GM06990 (cell line): ENCODE measurements around the gene ANO4.

Source experiments
- DNase-seq: peaks from one replicate; pipeline ENCODE4 v3.0.0-alpha.2; 2011; ENCODE audit not compliant: insufficient read length; ENCODE audit errors: extremely low read depth
- H3K27me3 ChIP-seq: replicated peaks from 2 replicates; pipeline ENCODE4 v1.6.0; 2011; ENCODE audit warnings: low read length; ENCODE audit not compliant: control insufficient read depth, insufficient read depth
- H3K36me3 ChIP-seq: 2 replicates; pipeline ENCODE4 v1.5.1; 2011; ENCODE audit warnings: low read length; ENCODE audit not compliant: control insufficient read depth, insufficient read depth
- H3K4me3 ChIP-seq: replicated peaks from 2 replicates; pipeline ENCODE4 v1.5.1; 2011; ENCODE audit warnings: low read depth, mild to moderate bottlenecking, control low read depth, low read length
- TF ChIP-seq, protein P1 (sequence below): IDR thresholded peaks from 2 replicates; pipeline ENCODE4 v1.5.1; 2011; ENCODE audit warnings: low read length, control low read depth, mild to moderate bottlenecking, inconsistent platforms; ENCODE audit not compliant: insufficient read depth, poor library complexity, severe bottlenecking

The ANO4 gene

DNA sequence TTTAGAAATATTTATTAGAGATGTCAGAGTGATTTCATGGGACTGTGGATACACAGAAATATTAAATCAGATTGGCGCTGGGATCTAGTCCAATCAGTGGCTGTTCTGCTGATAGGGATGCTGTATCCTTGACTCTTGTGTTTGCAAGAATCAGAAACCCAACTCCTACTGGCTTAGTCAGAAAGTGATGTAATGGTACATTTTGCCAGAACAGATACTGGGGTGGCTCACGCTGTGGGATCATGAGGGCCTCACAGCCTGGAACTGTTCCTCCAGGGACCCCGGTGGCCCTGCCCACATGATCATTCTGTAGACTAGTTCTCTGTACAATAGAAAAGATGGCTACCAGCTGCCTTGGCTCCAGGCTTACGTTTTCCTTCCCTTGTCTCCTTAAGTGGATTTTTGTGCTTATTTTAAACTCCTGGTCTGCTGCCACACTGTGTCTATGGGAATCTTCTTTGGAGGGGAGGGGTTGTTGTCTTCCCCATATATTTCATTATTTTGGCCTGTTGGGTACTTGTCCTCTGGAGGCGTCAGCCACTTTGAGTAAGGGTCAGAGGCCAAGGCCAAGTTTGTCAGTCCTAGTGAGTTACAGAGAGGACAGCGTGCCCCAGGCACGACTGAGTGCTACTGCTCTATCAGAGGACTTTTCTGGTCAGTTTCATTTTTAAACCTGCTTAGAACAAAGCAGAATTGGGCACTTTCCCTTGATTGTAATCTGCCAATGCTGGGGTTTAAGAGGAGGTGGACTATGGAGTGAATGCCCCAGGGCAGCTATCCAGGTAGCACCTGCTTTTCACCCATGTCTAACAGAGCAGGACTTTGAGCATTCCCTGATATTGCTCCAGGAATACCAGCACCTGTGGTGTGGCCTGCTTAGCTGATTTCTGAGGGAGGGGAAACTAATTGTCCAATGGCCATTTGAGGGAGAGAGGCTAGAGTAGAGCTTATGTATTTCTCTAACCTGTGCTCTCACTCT is 251.2 kb downstream of the ANO4 start:
- DNase-seq: no peak
- TF ChIP-seq, protein P1, sequence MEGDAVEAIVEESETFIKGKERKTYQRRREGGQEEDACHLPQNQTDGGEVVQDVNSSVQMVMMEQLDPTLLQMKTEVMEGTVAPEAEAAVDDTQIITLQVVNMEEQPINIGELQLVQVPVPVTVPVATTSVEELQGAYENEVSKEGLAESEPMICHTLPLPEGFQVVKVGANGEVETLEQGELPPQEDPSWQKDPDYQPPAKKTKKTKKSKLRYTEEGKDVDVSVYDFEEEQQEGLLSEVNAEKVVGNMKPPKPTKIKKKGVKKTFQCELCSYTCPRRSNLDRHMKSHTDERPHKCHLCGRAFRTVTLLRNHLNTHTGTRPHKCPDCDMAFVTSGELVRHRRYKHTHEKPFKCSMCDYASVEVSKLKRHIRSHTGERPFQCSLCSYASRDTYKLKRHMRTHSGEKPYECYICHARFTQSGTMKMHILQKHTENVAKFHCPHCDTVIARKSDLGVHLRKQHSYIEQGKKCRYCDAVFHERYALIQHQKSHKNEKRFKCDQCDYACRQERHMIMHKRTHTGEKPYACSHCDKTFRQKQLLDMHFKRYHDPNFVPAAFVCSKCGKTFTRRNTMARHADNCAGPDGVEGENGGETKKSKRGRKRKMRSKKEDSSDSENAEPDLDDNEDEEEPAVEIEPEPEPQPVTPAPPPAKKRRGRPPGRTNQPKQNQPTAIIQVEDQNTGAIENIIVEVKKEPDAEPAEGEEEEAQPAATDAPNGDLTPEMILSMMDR: no peak
- Histone ChIP-seq H3K27me3 (no peaks in the 10 kb centered on the region; the same call in 1 of the 2 replicates), H3K4me3 (no peak overlapping the region), H3K36me3 (no peaks in the 10 kb centered on the region)

DNA sequence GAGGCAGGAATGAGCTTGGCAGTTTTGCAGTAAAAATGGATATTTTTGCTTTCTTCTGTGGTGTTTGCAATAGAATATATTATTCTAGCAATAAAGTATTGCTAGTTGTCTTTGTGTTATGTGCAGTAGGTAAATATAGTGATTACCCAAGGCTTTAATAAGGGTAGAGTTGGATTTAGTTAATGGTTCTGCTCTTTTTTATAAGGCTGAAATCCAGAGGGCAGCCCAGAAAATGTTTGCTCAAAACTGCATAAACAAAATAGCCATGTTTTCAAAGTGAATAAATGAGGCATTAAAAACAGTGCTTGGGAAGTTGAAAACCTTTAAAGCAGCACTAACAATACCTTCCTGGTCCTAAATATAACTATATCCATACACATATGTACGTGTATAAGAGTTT is 253.1 kb downstream of the ANO4 start:
- Histone ChIP-seq H3K27me3 (no peaks in the 10 kb centered on the region; the same call in 1 of the 2 replicates), H3K4me3 (no peak overlapping the region), H3K36me3 (no peaks in the 10 kb centered on the region)
- TF ChIP-seq, protein P1: no peak
- no peak for DNase-seq

GRCh38 chr12:101050631-101051030 is 256.1 kb downstream of the ANO4 start:
- no peak overlapping the region for H3K4me3 ChIP-seq
- H3K36me3 ChIP-seq: no peaks in the 10 kb centered on the region
- H3K27me3 ChIP-seq: no peaks in the 10 kb centered on the region; the same call in 1 of the 2 replicates
- TF ChIP-seq, protein P1: no peak
- DNase-seq: no peak

DNA sequence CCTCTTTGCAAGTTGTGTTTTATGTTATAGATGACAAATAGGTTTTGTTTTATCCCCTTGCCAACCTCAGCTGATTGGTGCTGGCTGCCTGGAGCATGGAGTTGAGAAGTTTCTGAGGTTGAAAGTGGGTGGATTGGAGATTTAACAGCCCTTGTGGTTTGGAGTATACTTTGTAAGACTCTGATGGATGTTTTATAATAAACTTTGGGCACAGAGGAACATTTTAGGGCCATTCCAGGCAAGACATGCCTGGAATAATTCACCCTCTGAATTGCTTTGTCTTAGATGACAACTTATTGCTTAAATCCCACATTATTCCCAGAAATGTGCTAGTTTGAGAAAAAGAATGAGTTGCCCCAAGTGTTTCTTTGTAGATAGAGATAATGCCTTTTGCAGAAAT is 256.6 kb downstream of the ANO4 start:
- Histone ChIP-seq H3K36me3 (no peaks in the 10 kb centered on the region), H3K4me3 (no peak overlapping the region), H3K27me3 (no peaks in the 10 kb centered on the region; the same call in 1 of the 2 replicates)
- TF ChIP-seq, protein P1: no peak
- DNase-seq: no peak

- TF ChIP-seq, protein P1: no peak
- Histone ChIP-seq H3K4me3 (no peak overlapping the region), H3K36me3 (no peaks in the 10 kb centered on the region), H3K27me3 (no peaks in the 10 kb centered on the region)
- DNase-seq: no peak
These were observed 257.4 kb downstream of the ANO4 start for GRCh38 chr12:101051901-101052550.
